K562 (cell line): ENCODE measurements around the gene MIS18A. TPM values are rescaled to one million over a fixed set of nuclear protein-coding genes. Genes with fewer than 3 reads are reported as not detected.

Experiments used
- CCNT2 ChIP-seq: IDR thresholded peaks from 2 replicates; pipeline ENCODE4 v1.6.1; 2011; ENCODE audit warnings: borderline replicate concordance, low read depth, mild to moderate bottlenecking, moderate library complexity, mixed read lengths, low read length; ENCODE audit not compliant: insufficient read length; ENCODE audit errors: extremely low read depth
- GTF2B ChIP-seq: IDR thresholded peaks from 2 replicates; pipeline ENCODE4 v1.6.1; 2011; ENCODE audit not compliant: insufficient read length; ENCODE audit errors: extremely low read depth
- HOXB6 ChIP-seq: fragments of 250-450 bp; sonication (Bioruptor Pico); IDR thresholded peaks from 2 replicates; pipeline ENCODE4 v1.5.1; 2022; ENCODE audit warnings: mild to moderate bottlenecking, borderline replicate concordance
- NR2C2 ChIP-seq, 2 experiments: fragments of 200-800 bp in 1 of 2; sonication (Bioruptor generic) in 1 of 2; sonication (generic) in 1 of 2; formaldehyde crosslinking in 1 of 2; IDR thresholded peaks; 2 replicates each; pipeline versions ENCODE4 v1.6.1 to v1.8.0; 2016 to 2022; ENCODE audit warnings: mild to moderate bottlenecking in 1 of 2, missing compliant biosample characterization in 1 of 2, missing genetic modification characterization in 1 of 2, missing genetic modification reagents in 1 of 2
- PPARD ChIP-seq: fragments of 250-450 bp; sonication (Bioruptor Pico); IDR thresholded peaks from 2 replicates; pipeline ENCODE4 v1.8.0; 2022; ENCODE audit warnings: inconsistent platforms, mild to moderate bottlenecking, moderate library complexity
- THAP12 ChIP-seq: fragments of 250-450 bp; sonication (Bioruptor Pico); IDR thresholded peaks from 2 replicates; pipeline ENCODE4 v1.9.0; 2021; ENCODE audit warnings: mild to moderate bottlenecking, inconsistent platforms
- polyA plus RNA-seq, 8 experiments: library from polyadenylated mRNA; depleted of rRNA in 4 of 8; stranded (reverse) in 5 of 8; unstranded in 3 of 8; fragments of >200 nt; fragmentation: Nextera tagmentation in 2 of 8; fragmentation: Illumina TruSeq in 1 of 8; extraction: Ambion mirVana in 2 of 8; extraction: Trizol in 1 of 8; gene quantifications; 2 replicates each; pipeline versions ENCODE4 v1.2.1 to v1.2.3, GENCODE V29; 2011 to 2014; ENCODE audit warnings: inconsistent platforms in 1 of 8, missing spikeins in 1 of 8
- total RNA-seq, 7 experiments: library from RNA; depleted of rRNA in 6 of 7; stranded (reverse); fragments of >200 nt in 6 of 7; fragmentation: Illumina TruSeq in 2 of 7; extraction: Trizol in 2 of 7; gene quantifications; 2 replicates each; pipeline versions ENCODE4 v1.2.1 to v1.2.3, GENCODE V29; 2011 to 2021; ENCODE audit warnings: low replicate concordance in 1 of 7
- TF ChIP-seq, protein P1 (sequence below): fragments of 450-650 bp; IDR thresholded peaks from 2 replicates; pipeline ENCODE4 v1.6.1; 2016; ENCODE audit warnings: low read depth
- TF ChIP-seq, protein P2 (sequence below): sonication (generic); formaldehyde crosslinking; IDR thresholded peaks from 2 replicates; pipeline ENCODE4 v1.8.1; 2023; ENCODE audit warnings: mild to moderate bottlenecking, missing genetic modification reagents

The MIS18A gene
- total and polyA plus RNA-seq, 9 of the 15 experiments (the other 6 are each of a cell fraction or from before 2014, with no cell fraction given) = 17.7 to 75.3 (median 60.3) TPM

- no peak for TF ChIP-seq GTF2B
- TF ChIP-seq THAP12 (CRISPR knock-in tag) = peak; percentile 30; the same call in 1 of the 2 replicates
- TF ChIP-seq, protein P1, sequence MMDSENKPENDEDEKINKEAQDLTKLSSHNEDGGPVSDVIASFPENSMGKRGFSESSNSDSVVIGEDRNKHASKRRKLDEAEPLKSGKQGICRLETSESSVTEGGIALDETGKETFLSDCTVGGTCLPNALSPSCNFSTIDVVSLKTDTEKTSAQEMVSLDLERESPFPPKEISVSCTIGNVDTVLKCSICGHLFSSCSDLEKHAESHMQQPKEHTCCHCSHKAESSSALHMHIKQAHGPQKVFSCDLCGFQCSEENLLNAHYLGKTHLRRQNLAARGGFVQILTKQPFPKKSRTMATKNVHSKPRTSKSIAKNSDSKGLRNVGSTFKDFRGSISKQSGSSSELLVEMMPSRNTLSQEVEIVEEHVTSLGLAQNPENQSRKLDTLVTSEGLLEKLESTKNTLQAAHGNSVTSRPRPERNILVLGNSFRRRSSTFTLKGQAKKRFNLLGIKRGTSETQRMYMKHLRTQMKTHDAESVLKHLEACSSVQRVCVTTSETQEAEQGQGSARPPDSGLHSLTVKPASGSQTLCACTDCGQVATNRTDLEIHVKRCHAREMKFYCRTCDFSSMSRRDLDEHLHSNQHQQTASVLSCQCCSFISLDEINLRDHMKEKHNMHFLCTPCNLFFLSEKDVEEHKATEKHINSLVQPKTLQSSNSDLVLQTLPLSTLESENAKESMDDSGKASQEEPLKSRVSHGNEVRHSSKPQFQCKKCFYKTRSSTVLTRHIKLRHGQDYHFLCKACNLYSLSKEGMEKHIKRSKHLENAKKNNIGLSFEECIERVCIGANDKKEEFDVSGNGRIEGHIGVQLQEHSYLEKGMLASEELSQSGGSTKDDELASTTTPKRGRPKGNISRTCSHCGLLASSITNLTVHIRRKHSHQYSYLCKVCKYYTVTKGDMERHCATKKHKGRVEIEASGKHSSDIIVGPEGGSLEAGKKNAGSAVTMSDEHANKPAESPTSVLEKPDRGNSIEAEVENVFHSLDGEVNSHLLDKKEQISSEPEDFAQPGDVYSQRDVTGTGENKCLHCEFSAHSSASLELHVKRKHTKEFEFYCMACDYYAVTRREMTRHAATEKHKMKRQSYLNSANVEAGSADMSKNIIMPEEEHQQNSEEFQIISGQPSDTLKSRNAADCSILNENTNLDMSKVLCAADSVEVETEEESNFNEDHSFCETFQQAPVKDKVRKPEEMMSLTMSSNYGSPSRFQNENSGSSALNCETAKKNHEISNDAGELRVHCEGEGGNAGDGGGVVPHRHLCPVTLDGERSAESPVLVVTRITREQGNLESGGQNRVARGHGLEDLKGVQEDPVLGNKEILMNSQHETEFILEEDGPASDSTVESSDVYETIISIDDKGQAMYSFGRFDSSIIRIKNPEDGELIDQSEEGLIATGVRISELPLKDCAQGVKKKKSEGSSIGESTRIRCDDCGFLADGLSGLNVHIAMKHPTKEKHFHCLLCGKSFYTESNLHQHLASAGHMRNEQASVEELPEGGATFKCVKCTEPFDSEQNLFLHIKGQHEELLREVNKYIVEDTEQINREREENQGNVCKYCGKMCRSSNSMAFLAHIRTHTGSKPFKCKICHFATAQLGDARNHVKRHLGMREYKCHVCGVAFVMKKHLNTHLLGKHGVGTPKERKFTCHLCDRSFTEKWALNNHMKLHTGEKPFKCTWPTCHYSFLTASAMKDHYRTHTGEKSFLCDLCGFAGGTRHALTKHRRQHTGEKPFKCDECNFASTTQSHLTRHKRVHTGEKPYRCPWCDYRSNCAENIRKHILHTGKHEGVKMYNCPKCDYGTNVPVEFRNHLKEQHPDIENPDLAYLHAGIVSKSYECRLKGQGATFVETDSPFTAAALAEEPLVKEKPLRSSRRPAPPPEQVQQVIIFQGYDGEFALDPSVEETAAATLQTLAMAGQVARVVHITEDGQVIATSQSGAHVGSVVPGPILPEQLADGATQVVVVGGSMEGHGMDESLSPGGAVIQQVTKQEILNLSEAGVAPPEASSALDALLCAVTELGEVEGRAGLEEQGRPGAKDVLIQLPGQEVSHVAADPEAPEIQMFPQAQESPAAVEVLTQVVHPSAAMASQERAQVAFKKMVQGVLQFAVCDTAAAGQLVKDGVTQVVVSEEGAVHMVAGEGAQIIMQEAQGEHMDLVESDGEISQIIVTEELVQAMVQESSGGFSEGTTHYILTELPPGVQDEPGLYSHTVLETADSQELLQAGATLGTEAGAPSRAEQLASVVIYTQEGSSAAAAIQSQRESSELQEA = peak; percentile 95
- TF ChIP-seq, protein P2, sequence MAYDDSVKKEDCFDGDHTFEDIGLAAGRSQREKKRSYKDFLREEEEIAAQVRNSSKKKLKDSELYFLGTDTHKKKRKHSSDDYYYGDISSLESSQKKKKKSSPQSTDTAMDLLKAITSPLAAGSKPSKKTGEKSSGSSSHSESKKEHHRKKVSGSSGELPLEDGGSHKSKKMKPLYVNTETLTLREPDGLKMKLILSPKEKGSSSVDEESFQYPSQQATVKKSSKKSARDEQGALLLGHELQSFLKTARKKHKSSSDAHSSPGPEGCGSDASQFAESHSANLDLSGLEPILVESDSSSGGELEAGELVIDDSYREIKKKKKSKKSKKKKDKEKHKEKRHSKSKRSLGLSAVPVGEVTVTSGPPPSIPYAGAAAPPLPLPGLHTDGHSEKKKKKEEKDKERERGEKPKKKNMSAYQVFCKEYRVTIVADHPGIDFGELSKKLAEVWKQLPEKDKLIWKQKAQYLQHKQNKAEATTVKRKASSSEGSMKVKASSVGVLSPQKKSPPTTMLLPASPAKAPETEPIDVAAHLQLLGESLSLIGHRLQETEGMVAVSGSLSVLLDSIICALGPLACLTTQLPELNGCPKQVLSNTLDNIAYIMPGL (CRISPR knock-in tag) = no peak
- TF ChIP-seq HOXB6 = no peak
- no peak for TF ChIP-seq PPARD (CRISPR knock-in tag)
- TF ChIP-seq CCNT2 = peak; percentile 34
- no peak for TF ChIP-seq NR2C2 (CRISPR knock-in tag; IDR thresholded peaks at IDR 0.05)
- no peak; the same call in 1 of the 2 replicates for TF ChIP-seq NR2C2 (tag; IDR thresholded peaks at IDR 0.05)
- TF ChIP-seq, all 486 proteins: peak for 140
Measured at GRCh38 chr21:32278518-32279376, at the start of gene MIS18A (continued).
